ENCODE data around the gene EBPL.

- no peak for TF ChIP-seq FOXM1 (IDR thresholded peaks at IDR 0.05; ENCODE audit: low read depth)
- no peak for TF ChIP-seq CTCF (IDR thresholded peaks at IDR 0.05)
Measured at GRCh38 chr13:49649963-49650312, 41.3 kb downstream of the EBPL start.

Data from SK-N-SH (cell line).